GM12864 (cell line): ENCODE measurements around the gene ALDH1B1.

Experiments used
- DNase-seq: peaks from one replicate; pipeline ENCODE4 v3.0.0-alpha.2; 2011; ENCODE audit warnings: low read depth
- H3K4me3 ChIP-seq: 2 replicates; pipeline ENCODE4 v1.5.1; 2011; ENCODE audit warnings: mild to moderate bottlenecking, low read depth, low read length, control low read depth
- CTCF ChIP-seq: IDR thresholded peaks from 2 replicates; pipeline ENCODE4 v1.5.1; 2011; ENCODE audit warnings: low read depth, mild to moderate bottlenecking, moderate library complexity, low read length, control low read depth, inconsistent platforms; ENCODE audit errors: missing control alignments

The ALDH1B1 gene

GRCh38 chr9:38387066-38387465, 5.4 kb upstream of the ALDH1B1 start:
- no peak overlapping the region for H3K4me3 ChIP-seq
- no peak for TF ChIP-seq CTCF
- no peak for DNase-seq

GRCh38 chr9:38387751-38388150, 4.8 kb upstream of the ALDH1B1 start:
- H3K4me3 ChIP-seq, result no peak overlapping the region
- no peak for TF ChIP-seq CTCF
- no peak for DNase-seq

- H3K4me3 ChIP-seq, result no peak overlapping the region
- no peak for DNase-seq
- TF ChIP-seq CTCF, result no peak
Observed at GRCh38 chr9:38388283-38389223, 3.9 kb upstream of the ALDH1B1 start.

- TF ChIP-seq CTCF, result no peak
- no peak for DNase-seq
- H3K4me3 ChIP-seq, result no peak overlapping the region
Observed at GRCh38 chr9:38389313-38389712, 3.2 kb upstream of the ALDH1B1 start.

- no peak for DNase-seq
- H3K4me3 ChIP-seq, result no peak overlapping the region
- no peak for TF ChIP-seq CTCF
Observed at GRCh38 chr9:38390442-38390841, 2.1 kb upstream of the ALDH1B1 start.

GRCh38 chr9:38390851-38391250, 1.7 kb upstream of the ALDH1B1 start:
- no peak for TF ChIP-seq CTCF
- no peak overlapping the region for H3K4me3 ChIP-seq
- no peak for DNase-seq
